Chondrocyte (in vitro differentiated cells): ENCODE data around the gene PHTF2. TPM values are rescaled to one million over a fixed set of nuclear protein-coding genes. Genes with fewer than 3 reads are reported as not detected.

Experiments used
- DNase-seq: peaks from one replicate; pipeline ENCODE4 v3.0.0; 2021; ENCODE audit warnings: mixed read lengths, low spot score
- H3K27ac Mint-ChIP-seq: one replicate; pipeline ENCODE4 v1.8.0; 2021; ENCODE audit warnings: mild to moderate bottlenecking, moderate library complexity, mixed read lengths; ENCODE audit not compliant: unreplicated experiment
- H3K27me3 Mint-ChIP-seq: 2 replicates; pipeline ENCODE4 v1.8.0; 2021; ENCODE audit warnings: low read depth, mixed read lengths
- H3K36me3 Mint-ChIP-seq: 2 replicates; pipeline ENCODE4 v1.8.0; 2021; ENCODE audit warnings: low read depth, mixed read lengths
- H3K4me1 Mint-ChIP-seq: 2 replicates; pipeline ENCODE4 v1.8.0; 2021; ENCODE audit warnings: low read depth, mild to moderate bottlenecking, mixed read lengths
- H3K4me3 Mint-ChIP-seq: one replicate; pipeline ENCODE4 v1.8.0; 2021; ENCODE audit warnings: mild to moderate bottlenecking, moderate library complexity, mixed read lengths; ENCODE audit not compliant: unreplicated experiment
- H3K9me3 Mint-ChIP-seq: 2 replicates; pipeline ENCODE4 v1.8.0; 2021; ENCODE audit warnings: low read depth, mixed read lengths
- total RNA-seq: library from RNA; stranded (reverse); gene quantifications from 3 replicates; pipeline ENCODE4 v1.2.1, GENCODE V29; 2021
- TF ChIP-seq, protein P1 (sequence below): fragments of 200-600 bp; sonication (generic); IDR thresholded peaks from 2 replicates; pipeline ENCODE4 v1.5.0; 2021; ENCODE audit warnings: antibody characterized with exemption, mild to moderate bottlenecking, moderate library complexity

PHTF2 gene
- total RNA-seq, 1 donor from 2014 or later = 52.6 TPM

DNA sequence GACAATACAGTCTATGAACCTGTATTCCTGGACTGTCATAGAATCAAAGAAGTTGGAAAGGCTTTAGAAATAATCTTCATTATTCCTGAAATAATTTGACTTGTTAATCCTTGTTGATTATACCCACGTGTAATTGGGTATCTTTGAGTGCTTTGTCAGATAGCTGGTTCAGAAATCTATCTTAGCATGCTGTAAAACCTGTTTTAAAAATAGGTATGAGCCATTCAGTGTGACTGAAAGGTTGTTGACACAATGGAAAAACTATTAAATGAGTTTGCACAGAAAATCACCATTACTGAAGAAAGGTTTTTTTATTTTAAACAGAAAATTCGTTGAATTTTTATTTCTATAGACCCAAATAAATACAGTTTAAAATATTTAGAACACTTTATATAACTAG lies 38.7 kb downstream of the PHTF2 start:
- Mint-ChIP-seq H3K27ac (no peak overlapping the region), H3K4me1 (peaks cover 17% of the 10 kb centered on the region), H3K9me3 (peaks cover 2% of the 10 kb centered on the region), H3K36me3 (no peaks in the 10 kb centered on the region), H3K27me3 (no peaks in the 10 kb centered on the region), H3K4me3 (no peak overlapping the region)
- DNase-seq = no peak
- TF ChIP-seq, protein P1, sequence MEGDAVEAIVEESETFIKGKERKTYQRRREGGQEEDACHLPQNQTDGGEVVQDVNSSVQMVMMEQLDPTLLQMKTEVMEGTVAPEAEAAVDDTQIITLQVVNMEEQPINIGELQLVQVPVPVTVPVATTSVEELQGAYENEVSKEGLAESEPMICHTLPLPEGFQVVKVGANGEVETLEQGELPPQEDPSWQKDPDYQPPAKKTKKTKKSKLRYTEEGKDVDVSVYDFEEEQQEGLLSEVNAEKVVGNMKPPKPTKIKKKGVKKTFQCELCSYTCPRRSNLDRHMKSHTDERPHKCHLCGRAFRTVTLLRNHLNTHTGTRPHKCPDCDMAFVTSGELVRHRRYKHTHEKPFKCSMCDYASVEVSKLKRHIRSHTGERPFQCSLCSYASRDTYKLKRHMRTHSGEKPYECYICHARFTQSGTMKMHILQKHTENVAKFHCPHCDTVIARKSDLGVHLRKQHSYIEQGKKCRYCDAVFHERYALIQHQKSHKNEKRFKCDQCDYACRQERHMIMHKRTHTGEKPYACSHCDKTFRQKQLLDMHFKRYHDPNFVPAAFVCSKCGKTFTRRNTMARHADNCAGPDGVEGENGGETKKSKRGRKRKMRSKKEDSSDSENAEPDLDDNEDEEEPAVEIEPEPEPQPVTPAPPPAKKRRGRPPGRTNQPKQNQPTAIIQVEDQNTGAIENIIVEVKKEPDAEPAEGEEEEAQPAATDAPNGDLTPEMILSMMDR = no peak

DNA sequence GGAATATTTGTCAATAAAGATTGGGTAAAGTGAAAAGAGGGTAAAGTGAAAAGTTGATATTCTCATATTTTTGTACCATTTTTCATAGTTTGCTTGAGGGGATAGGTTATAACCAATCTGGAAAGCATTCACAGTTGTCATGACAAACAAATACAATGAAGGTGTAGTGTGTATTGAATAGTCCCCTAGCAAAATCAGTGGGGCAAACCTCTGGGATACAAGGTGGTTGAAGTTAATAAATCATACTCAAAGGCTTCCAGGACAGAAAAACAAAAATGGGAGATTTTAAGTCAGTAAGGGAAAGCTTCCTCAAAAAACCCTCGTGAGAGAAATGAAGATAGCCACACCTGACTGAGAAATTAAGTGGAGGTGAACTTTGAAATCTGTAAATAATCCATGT lies 39.4 kb downstream of the PHTF2 start:
- Mint-ChIP-seq H3K9me3 (peaks cover 2% of the 10 kb centered on the region), H3K4me3 (no peak overlapping the region), H3K4me1 (peaks cover 15% of the 10 kb centered on the region), H3K27me3 (no peaks in the 10 kb centered on the region), H3K27ac (no peak overlapping the region), H3K36me3 (no peaks in the 10 kb centered on the region)
- DNase-seq = no peak
- TF ChIP-seq, protein P1 = no peak

DNA sequence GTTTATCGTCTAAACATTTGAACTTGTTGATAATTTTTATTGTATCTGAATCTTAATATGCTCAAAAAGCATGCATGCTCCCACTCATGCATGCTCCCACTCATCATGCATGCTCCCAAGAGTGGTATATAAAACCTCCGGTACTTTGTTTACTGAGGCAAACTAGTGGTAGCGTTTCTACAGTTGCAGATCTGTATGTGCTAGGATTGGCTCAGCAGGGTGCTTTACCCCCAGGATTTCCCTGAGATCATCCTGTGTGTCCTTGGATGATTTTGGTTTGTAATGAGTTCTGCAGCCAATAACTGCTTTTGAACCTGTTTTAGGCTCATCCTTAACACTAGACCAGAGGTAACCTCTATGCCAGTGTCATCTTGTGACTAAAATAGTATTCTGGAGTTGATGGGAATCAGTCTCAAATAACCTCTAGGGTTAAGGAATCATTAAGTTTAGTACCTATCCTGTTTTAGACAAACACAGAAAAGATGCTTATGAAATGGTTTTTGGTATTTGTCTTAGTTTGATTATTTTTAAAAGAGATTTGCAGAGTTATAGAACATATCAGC lies 40.4 kb downstream of the PHTF2 start:
- no peak for DNase-seq
- Mint-ChIP-seq H3K4me1 (peaks cover 12% of the 10 kb centered on the region), H3K27me3 (no peaks in the 10 kb centered on the region), H3K27ac (no peak overlapping the region), H3K36me3 (peaks cover 2% of the 10 kb centered on the region), H3K9me3 (peaks cover 2% of the 10 kb centered on the region), H3K4me3 (no peak overlapping the region)
- TF ChIP-seq, protein P1 = no peak

DNA sequence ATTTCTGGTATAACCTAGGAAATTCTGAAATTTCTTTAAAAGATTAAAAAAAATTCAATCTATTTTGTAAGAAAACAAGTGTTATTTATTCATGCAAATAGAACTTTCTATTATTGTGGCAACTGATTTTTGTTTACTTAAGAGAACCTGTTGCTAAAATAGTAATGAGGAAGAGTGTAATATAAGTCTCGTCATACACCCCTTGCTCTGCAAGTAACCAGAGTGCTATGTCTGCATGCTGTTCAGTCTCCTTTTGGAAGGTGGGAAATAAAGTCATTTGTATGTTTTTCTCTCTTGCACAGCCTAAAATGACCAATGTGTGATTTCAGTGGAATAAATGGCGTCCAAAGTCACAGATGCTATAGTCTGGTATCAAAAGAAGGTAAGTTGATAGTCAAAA lies 41.3 kb downstream of the PHTF2 start:
- peaks cover 2% of the 10 kb centered on the region for H3K9me3 Mint-ChIP-seq
- no peak overlapping the region for H3K4me3 Mint-ChIP-seq
- TF ChIP-seq, protein P1 = no peak
- H3K27me3 Mint-ChIP-seq = no peaks in the 10 kb centered on the region
- H3K36me3 Mint-ChIP-seq = peaks cover 2% of the 10 kb centered on the region
- no peak for DNase-seq
- no peak overlapping the region for H3K27ac Mint-ChIP-seq
- peaks cover 5% of the 10 kb centered on the region for H3K4me1 Mint-ChIP-seq

DNA sequence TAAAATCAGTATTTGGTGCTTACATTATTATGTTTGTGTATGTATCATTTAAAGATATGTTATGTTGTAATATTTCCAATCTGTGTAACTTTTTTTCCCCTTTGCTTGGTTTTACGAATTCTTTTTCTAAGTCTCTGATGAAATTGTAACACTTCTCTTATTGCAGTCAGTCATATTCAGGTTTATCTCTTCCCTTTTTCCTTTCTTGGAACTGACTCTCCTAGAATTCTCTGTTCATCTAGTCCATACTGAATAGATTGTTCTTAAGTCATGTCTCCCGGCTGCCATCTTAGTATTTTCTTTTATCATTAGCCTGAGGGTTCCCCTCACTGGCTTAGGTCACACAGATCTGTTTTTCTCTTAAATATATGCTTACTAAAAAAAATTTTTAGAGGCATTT lies 44.6 kb downstream of the PHTF2 start:
- DNase-seq = no peak
- peaks cover 2% of the 10 kb centered on the region for H3K36me3 Mint-ChIP-seq

More for the DNA sequence above, 44.6 kb downstream of the PHTF2 start:
- Mint-ChIP-seq H3K27me3 (no peaks in the 10 kb centered on the region), H3K27ac (no peak overlapping the region), H3K4me1 (no peaks in the 10 kb centered on the region), H3K9me3 (no peaks in the 10 kb centered on the region), H3K4me3 (no peak overlapping the region)
- TF ChIP-seq, protein P1 = no peak
